PC-9 (cell line): ENCODE data around the gene BET1L. TPM values are rescaled to one million over a fixed set of nuclear protein-coding genes. Genes with fewer than 3 reads are reported as not detected.

ENCODE experiments used
- BruUV-seq: library from RNA; stranded (reverse); fragments of 400-500 nt; replicated peaks from 2 replicates; lab custom pipeline; 2021; lab: Mats Ljungman, UMichigan
- CTCF ChIA-PET: fragments of 300-600 bp; sonication (Branson Sonifier 250); formaldehyde crosslinking; loops from one replicate; lab custom pipeline; 2022; ENCODE audit warnings: antibody characterized with exemption; lab: Charles Lee
- POLR2A ChIA-PET: fragments of 300-600 bp; sonication (Branson Sonifier 250); formaldehyde crosslinking; loops from one replicate; lab custom pipeline; 2022; ENCODE audit warnings: antibody characterized with exemption; ENCODE audit not compliant: unreplicated experiment; lab: Charles Lee
- DNase-seq, 2 experiments: peaks; one replicate each; pipeline versions ENCODE4 v3.0.0 to v3.0.0-alpha.2; 2015 to 2022; ENCODE audit warnings: mixed read lengths in 1 of 2
- H2AFZ ChIP-seq: fragments of 200-600 bp; sonication (generic); 2 replicates; pipeline ENCODE4 v1.8.1; 2017; ENCODE audit warnings: antibody characterized with exemption
- H3F3A ChIP-seq: fragments of 200-600 bp; sonication (generic); 2 replicates; pipeline ENCODE4 v1.8.1; 2017; ENCODE audit warnings: antibody characterized with exemption, mild to moderate bottlenecking, low read depth; ENCODE audit not compliant: insufficient read depth
- H3K27ac ChIP-seq: fragments of 200-600 bp; sonication (generic); 2 replicates; pipeline ENCODE4 v1.6.1; 2016; ENCODE audit warnings: mixed run types
- H3K27me3 ChIP-seq: fragments of 200-600 bp; sonication (generic); 2 replicates; pipeline ENCODE4 v1.6.1; 2016; ENCODE audit warnings: low read depth, mixed run types; ENCODE audit not compliant: insufficient read depth
- H3K36me3 ChIP-seq: fragments of 200-600 bp; sonication (generic); 2 replicates; pipeline ENCODE4 v1.6.1; 2016; ENCODE audit warnings: low read depth, mixed run types
- H3K4me1 ChIP-seq: fragments of 200-600 bp; sonication (generic); replicated peaks from 2 replicates; pipeline ENCODE4 v1.6.1; 2016; ENCODE audit warnings: mixed run types; ENCODE audit not compliant: insufficient read depth
- H3K4me2 ChIP-seq: fragments of 200-600 bp; sonication (generic); 2 replicates; pipeline ENCODE4 v1.6.1; 2017; ENCODE audit warnings: mixed run types
- H3K4me3 ChIP-seq: fragments of 200-600 bp; sonication (generic); 2 replicates; pipeline ENCODE4 v1.6.1; 2016; ENCODE audit warnings: mixed run types
- H3K79me2 ChIP-seq: fragments of 200-600 bp; sonication (generic); 2 replicates; pipeline ENCODE4 v1.6.1; 2017; ENCODE audit warnings: low read depth, mixed run types
- H3K9me2 ChIP-seq: fragments of 200-600 bp; sonication (generic); 2 replicates; pipeline ENCODE4 v1.8.1; 2017; ENCODE audit warnings: mild to moderate bottlenecking; ENCODE audit not compliant: insufficient read depth
- H3K9me3 ChIP-seq: fragments of 200-600 bp; sonication (generic); 2 replicates; pipeline ENCODE4 v1.8.1; 2016; ENCODE audit warnings: low read depth; ENCODE audit not compliant: insufficient read depth
- H4K20me1 ChIP-seq: fragments of 200-600 bp; sonication (generic); 2 replicates; pipeline ENCODE4 v1.8.1; 2017; ENCODE audit not compliant: insufficient read depth
- CTCF ChIP-seq: fragments of 200-600 bp; sonication (generic); conservative IDR thresholded peaks from 2 replicates; pipeline ENCODE4 v1.6.1; 2017; ENCODE audit warnings: mixed run types, antibody characterized with exemption, mild to moderate bottlenecking, moderate library complexity
- EZH2 ChIP-seq: fragments of 200-600 bp; sonication (generic); IDR thresholded peaks from 2 replicates; pipeline ENCODE4 v1.8.0; 2017; ENCODE audit warnings: antibody characterized with exemption, low read depth
- intact Hi-C: fragments of 100-400 bp; cut with micrococcal nuclease; formaldehyde crosslinking; loops from one replicate; pipeline ENCODE4 v1.10.0; 2022; ENCODE audit not compliant: unreplicated experiment
- total RNA-seq: library from RNA; stranded (reverse); gene quantifications from 2 replicates; pipeline ENCODE4 v1.2.3, GENCODE V29; 2021

BET1L gene
- total RNA-seq, 1 experiment from 2014 or later, result 45.7 TPM

- Histone ChIP-seq H2AFZ (no peak overlapping the region), H4K20me1 (no peaks in the 10 kb centered on the region), H3K27me3 (no peaks in the 10 kb centered on the region), H3K9me2 (no peaks in the 10 kb centered on the region), H3K4me3 (no peak overlapping the region), H3F3A (0 out of 2 replicates have a peak, but pooled peaks cover 11% of the 10 kb centered on the region), H3K36me3 (no peaks in the 10 kb centered on the region), H3K4me1 (no peaks in the 10 kb centered on the region), H3K9me3 (no peaks in the 10 kb centered on the region), H3K79me2 (no peaks in the 10 kb centered on the region), H3K27ac (no peak overlapping the region), H3K4me2 (no peak overlapping the region)
- POLR2A ChIA-PET, result interaction anchor here (0.5 to 0.6 kb wide), 3 partner anchors 13 to 110 kb away, joined by 10 to 15 read pairs (median 11); no protein-coding TSS in a partner anchor
- TF ChIP-seq CTCF (no peak), EZH2 (no peak)
- BruUV-seq, result no TSS peak
- DNase-seq, result no peak
- CTCF ChIA-PET, result interaction anchor here (1.0 kb wide), 1 partner anchor 114 kb away, joined by 4 read pairs; no protein-coding TSS in a partner anchor
- intact Hi-C loops, result no loop called here
Observed at GRCh38 chr11:250274-250673, 43.1 kb upstream of the BET1L start.

- Histone ChIP-seq H3K4me2 (no peak overlapping the region), H3K27me3 (no peaks in the 10 kb centered on the region), H3K4me1 (no peaks in the 10 kb centered on the region), H3K36me3 (no peaks in the 10 kb centered on the region), H3K9me3 (no peaks in the 10 kb centered on the region), H3F3A (0 out of 2 replicates have a peak, but pooled peaks cover 11% of the 10 kb centered on the region), H3K9me2 (no peaks in the 10 kb centered on the region), H4K20me1 (no peaks in the 10 kb centered on the region), H3K79me2 (no peaks in the 10 kb centered on the region), H3K27ac (no peak overlapping the region), H2AFZ (no peak overlapping the region), H3K4me3 (no peak overlapping the region)
- TF ChIP-seq CTCF (no peak), EZH2 (no peak)
- no peak for DNase-seq
- CTCF ChIA-PET, result no interaction called here
- intact Hi-C loops, result no loop called here
- BruUV-seq, result no TSS peak
- POLR2A ChIA-PET, result no interaction called here
Observed at GRCh38 chr11:249062-249461, 41.9 kb upstream of the BET1L start.

DNA sequence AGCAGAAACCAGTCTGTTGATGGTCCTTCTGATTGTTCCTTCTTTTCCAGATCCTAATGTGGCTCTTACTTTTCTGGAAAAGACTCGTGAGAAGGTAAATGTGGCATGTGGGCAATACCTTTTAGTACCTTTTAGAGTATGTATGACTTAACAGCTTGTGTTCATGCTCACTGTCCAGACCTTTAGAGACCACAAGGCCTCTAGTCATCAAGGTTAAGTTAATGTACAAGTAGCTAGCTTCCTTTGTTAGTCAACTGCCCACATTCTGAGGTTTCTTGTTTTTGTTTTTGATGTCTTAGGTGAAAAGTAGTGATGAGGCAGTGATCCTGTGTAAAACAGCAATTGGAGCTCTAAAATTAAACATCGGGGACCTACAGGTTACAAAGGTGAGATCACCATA is 37.2 kb upstream of the BET1L start:
- H3K9me2 ChIP-seq, result no peaks in the 10 kb centered on the region
- H3K27me3 ChIP-seq, result no peaks in the 10 kb centered on the region
- H2AFZ ChIP-seq, result no peak overlapping the region
- no TSS peak for BruUV-seq
- H3K4me3 ChIP-seq, result no peak overlapping the region
- intact Hi-C loops, result no loop called here
- ChIA-PET POLR2A (no interaction called here), CTCF (no interaction called here)
- no peak overlapping the region for H3K27ac ChIP-seq
- H3K4me2 ChIP-seq, result no peak overlapping the region
- no peak for TF ChIP-seq EZH2
- no peak for TF ChIP-seq CTCF
- peaks cover 6% of the 10 kb centered on the region; the same call in 1 of the 2 replicates for H3F3A ChIP-seq
- H4K20me1 ChIP-seq, result 0 out of 2 replicates have a peak, but pooled peaks cover 4% of the 10 kb centered on the region
- no peak for DNase-seq
- no peaks in the 10 kb centered on the region for H3K4me1 ChIP-seq
- no peaks in the 10 kb centered on the region for H3K9me3 ChIP-seq
- peaks cover 3% of the 10 kb centered on the region; the same call in 1 of the 2 replicates for H3K36me3 ChIP-seq
- H3K79me2 ChIP-seq, result peaks cover 13% of the 10 kb centered on the region; the same call in 1 of the 2 replicates
